GM19035 (cell line): ENCODE data around the gene IL13.

Experiments used
- ATAC-seq: cut with Tn5 transposase; IDR thresholded peaks from one replicate; pipeline ENCODE4 v1.9.1; 2021; ENCODE audit not compliant: unreplicated experiment

The IL13 gene

DNA sequence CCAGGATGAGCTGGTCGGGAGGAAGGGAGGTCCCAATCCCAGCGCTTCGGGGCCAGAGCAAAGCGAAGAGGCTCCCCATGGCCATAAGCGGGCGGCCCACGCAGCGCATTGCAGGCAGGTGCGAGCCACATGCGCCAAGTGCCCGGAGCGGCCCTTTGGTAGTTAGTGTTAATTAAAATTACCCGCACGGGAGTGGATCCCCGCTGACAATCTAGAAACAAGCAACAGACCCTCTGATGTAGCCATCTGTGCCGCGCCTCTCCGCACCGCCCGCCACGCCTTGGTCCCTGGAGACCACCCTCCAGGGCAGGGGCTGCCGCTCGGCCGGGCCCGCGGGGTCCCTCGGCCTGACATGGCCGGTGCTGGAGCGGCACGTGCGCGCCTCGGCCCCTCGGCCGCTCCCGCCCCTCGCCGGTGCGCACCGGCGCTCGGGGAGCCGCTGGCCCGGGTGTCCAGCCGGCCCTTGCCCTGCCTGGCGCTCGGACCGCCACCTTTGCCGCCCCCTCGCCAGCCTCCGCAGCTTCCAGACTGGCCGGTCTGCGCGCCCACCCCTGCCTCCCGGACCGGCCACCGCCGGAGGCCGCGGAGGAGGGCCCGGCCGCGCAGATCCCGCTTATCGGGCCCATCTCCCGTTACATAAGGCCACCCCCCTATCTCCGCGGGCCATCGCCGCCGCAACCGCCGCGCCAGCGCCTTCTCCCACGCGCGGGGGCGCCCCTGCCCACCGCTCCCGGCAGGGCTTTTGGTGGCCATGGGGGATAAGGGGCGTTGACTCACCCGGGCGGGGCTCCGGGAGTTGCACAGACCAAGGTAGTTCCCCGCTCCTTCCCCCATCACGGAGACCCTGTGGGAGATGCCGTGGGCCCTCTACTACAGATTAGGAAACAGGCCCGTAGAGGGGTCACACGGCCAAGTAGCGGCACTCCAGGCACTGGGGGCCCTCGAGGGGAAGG, 1.9 kb upstream of the IL13 start:
- ATAC-seq: no peak

DNA sequence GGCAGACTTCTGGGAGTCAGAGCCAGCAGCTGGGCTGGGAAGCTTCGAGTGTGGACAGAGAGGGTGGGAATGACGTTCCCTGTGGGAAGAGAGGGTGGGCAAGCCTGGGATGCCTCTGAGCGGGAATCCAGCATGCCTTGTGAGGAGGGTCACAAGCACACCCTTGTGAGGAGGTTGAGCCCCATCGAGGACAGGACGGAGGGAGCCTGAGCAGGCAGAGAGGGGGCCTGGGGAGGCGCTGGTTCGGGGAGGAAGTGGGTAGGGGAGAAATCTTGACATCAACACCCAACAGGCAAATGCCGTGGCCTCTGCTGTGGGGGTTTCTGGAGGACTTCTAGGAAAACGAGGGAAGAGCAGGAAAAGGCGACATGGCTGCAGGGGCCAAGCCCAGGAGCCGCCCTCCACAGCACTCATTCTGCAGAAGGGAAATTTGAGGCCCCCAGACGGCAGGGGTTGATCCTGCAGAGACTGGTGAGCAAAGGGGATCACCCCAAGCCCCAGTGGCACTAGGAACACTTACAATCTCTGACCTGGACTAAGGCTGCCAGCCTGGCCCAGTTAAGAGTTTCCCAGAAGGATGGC, 1.1 kb upstream of the IL13 start:
- ATAC-seq: no peak

- no peak for ATAC-seq
Measured at GRCh38 chr5:132658381-132659302, 669 bp downstream of the IL13 start.

- ATAC-seq: no peak
Measured at GRCh38 chr5:132659598-132660493, 1.9 kb downstream of the IL13 start.

DNA sequence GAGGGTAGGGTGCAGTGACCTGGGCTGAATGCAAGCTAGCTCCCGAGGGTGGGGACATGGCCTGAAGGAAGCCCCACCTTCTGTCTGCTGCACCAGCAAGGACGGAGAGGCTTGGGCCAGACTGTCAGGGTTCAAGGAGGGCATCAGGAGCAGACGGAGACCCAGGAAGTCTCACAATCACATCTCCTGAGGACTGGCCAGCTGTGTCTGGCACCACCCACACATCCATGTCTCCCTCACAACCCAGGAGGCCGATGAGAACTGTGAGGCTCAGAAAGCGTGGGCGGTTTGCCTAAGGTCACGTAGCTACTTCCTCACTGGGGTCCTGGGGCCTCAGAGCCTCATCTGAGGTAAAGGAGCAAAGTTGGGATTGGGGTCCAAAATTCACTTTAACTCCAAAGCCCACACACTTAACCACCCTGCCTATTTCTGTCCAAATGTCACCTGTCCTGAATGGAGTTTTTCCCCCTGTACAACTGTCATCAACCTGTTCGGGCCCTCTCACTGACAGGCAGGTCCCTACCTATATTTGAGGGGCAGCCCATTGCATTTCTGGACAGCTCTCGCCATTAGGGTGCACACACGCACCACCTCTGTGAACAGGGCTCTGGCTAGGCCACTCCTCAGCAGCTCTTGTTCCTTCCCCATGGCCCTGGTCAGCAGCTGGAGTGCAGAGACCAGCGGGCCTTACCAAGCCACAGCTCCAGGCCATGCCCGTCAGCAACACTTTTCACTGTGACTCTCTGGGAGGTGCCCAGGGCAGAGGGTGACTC, 3.4 kb downstream of the IL13 start:
- ATAC-seq: no peak

GRCh38 chr5:132662004-132662401, 4.0 kb downstream of the IL13 start:
- no peak for ATAC-seq

DNA sequence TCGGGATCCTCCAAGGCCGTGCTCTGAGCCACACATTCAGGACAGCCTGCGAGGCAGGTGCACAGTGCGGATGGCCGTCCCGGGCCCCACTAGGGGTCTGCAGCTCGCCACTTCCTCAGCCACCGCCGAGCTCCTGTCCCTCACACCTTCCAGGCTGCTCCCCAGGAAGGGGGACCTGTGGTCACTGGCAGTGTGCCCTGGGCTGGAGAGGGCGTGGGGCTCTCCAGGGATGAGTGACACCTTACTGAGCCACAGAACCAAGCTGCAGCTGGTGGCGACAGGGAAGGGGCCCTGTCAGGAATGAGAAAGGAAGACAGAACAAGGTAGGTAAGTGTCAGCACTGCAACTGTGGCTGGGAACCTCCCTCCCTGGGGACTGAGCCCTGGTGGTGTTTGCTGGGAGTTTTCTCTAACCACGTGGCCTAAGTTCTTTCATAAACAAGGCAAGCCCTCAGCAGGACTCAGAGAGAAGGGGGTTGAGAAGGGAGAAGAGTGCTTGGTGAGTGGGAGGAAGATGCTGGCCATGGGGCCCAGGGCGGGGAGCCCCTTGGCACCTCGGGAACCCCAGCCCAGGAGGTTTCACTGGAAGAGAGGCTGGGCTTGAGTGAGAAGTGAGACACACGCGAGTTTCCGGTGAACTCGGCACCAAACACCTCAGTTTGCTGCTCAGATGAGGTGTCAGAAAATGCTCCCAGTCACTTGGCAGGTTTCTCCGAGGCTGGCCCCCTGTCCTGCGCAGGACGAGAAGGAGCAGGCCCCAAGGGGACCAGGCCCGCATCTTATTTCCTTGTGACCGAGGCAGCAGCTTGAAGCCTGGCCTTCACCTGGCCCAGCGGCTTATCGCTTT, 5.2 kb downstream of the IL13 start:
- ATAC-seq: peak; percentile 56

DNA sequence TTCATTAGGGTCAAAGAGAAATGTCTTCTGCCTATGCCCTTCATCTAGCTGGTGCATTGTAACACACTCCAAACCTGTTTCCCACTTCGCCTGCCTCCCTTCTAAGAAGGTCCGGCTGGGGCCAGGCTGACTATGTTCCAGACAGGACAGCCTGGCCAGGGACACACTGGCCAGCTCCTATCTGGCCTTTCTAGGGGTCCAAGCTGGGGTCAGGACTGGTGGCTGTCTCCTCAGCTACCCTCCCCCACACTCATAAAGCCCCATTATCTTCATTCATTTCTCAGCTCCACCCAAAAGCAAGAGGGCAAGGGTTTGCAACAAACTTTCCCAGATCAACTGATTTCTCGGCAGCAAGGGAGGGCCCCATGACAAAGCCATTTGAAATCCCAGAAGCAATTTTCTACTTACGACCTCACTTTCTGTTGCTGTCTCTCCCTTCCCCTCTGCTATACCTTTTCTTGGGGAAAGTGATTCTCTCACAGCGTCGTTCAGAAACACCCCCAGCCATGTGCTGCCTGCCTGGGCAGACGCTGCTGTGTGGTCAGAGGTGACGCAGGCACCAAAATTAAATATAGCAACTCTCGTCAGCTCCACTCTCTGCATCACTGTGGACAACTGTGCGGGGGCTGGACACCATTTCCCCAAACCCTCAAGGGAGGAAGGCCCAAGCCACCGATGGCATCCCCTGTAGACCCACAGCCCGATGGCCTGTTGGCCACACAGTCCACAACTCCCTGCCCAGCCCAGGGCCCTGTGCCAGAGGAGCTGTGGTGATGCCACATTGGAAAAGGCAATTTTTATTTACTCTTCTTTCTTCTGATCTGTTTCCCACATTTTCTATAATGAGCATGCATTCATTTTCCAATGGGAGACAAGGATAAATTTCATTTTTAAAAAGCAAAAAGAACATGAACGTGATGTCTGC, 6.1 kb downstream of the IL13 start:
- peak; percentile 60 for ATAC-seq

DNA sequence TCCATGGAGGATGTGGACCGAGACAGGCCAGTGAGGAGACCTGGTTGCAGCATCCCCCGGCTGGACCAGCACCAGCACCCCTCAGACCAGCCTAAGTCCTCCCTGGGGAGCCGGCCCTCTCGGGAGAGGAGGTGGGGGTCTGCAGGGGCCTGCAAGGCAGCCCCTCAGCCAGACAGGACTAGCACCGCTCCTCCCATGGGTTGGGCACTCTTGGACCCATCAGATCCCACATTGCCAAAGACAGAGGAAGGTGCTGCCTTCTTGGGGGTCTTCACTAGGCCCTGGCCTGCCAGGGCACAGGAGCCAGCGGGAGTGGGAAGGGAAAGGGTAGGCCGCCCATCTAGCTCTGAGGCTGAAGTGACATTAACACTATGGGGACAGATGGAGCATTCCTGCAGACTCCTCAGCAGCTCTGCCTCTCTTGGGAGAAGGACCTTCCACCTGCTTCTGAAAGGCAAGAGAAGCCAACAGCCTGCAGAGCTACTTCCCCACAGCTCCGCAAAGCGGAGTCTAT, 6.8 kb downstream of the IL13 start:
- ATAC-seq: no peak

- ATAC-seq: no peak
Measured at GRCh38 chr5:132665574-132666080, 7.7 kb downstream of the IL13 start.

DNA sequence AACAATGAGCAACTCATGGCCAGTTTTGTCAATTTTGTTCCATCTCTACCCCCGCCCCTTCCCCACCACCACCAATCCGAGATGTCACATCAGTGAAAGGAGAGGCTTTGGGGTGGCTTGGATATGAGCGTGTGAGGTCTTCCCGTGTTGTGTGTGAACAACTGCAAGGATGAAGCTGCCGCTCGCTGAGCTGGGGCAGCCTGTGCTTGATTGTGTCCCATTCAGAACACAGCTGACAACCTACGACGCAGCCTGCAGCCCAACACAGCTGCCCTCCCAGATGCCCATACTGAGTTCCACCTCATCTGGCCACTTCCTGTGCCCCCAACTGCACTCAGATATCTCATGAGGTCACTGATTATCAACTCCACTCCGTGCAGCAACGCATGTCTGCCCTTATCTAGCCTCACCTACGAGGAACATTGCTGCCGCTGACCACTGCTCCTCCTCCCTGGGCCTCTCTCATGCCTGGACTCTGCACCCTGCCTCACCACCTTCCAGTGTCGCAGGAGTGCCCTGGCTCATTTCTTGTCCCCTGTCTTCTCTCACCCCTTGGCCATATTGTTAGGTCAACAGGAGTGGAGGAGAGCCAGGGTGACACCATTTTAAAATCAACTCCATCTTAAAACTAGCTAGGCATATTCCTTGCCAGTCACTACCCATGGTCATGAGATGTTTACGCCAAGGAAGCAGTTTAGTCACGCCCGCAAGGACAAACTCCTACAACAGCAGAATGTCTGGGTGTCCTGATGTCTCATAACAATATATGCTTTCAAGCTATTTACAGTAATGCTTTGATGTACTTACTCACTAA, 8.5 kb downstream of the IL13 start:
- ATAC-seq: no peak

GRCh38 chr5:132667309-132667708, 9.3 kb downstream of the IL13 start:
- ATAC-seq: no peak

- ATAC-seq: no peak
Measured at GRCh38 chr5:132667761-132668705, 10.1 kb downstream of the IL13 start.

DNA sequence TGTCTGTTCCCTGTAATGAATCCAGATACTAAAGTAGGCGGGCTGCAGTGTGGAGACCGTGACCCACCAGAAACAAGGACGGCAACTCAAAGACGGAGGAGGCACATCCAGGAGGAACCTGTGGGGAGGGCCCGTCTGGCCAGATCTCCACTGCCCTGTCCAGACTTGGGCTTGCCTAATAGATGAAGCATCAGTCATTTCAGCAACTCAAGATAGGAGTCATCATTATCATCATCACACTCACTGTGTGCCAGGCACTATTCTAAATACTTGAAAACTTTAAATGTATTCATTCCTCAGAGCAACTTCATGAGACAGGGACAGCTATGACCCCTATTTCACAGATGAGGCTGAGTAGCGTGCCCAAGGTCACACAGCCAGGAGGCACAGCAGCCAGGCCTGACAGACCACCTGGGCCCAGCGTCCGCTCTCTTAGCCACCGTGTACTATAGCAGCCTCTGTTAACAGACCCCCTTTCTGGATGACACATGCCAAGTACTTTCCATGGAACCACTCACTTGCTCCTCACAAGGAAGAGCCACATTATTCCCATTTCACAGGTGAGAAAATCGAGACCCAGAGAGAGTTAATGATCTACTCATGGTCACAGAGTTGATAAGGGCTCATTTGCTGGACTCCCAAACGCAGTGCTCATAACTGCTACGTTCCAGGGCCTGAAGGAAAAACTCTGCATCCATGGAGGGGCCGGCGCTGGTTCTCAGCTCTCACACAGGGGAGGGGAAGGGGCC, 10.9 kb downstream of the IL13 start:
- ATAC-seq: no peak

- ATAC-seq: no peak
Measured at GRCh38 chr5:132669455-132669820, 11.5 kb downstream of the IL13 start.
